Measurements from ENCODE around the gene STIM2.
A peak's percentile ranks its signal among the peaks of the same experiment; 100 is the strongest.

Gene STIM2

DNA sequence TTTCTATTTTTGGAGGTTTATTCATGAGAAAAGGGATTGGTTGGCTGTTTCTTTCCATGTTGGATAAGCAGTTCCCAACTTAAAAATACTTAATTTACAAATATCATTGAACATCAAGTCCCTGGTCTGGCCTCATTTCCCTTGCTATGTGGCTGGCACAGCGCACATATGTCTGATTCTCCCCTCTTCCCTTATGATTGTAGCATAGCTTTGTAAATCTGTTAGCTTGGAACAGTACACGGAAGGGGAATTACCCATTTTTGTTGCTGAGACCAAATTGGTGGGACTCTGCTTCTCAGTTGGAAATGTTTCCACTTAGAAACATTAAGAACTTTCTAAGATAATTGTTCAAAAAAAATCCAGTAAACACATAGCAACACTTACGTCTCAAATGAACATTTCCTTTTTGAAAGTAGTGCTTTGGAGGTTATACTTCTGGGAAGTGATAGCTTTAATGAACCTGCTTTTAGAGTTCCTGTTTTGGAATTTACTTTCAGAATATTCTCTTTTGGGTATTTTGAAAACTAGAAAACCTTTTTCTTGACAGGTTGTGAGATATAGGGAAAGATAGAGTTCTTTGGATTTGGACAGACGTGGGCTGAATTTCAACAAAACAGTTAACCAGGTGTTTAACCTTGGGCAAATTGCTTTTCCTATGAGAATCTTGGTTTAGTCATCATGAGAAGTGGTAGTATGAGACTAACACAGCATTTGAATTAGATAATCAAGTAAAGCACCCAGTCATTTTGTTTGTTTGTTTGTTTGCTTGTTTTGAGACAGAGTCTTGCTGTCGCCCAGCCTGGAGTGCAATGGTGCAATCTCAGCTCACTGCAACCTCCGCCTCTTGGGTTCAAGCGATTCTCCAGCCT, 47.3 kb downstream of the STIM2 start:
- DNase-seq (ENCODE audit: low spot score): no peak

DNA sequence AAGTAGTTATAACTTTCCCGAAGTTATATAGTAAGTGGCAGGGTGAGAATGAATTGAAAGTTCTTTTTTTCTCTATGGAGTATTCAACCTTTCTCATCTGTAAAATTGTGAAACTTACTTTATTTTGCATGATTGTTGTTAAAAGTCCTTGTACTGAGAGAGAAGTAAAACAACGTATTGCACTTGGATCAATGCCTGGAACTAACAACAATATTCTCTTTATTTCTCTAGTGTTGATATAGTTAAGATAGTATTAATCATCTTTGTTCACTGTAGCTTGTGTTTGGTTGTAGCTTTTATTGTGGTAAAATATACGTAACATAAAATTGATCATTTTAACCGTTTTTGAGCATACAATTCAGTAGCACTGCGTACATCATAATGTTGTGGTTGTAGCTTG, 48.7 kb downstream of the STIM2 start:
- no peak for DNase-seq (ENCODE audit: low spot score)

DNA sequence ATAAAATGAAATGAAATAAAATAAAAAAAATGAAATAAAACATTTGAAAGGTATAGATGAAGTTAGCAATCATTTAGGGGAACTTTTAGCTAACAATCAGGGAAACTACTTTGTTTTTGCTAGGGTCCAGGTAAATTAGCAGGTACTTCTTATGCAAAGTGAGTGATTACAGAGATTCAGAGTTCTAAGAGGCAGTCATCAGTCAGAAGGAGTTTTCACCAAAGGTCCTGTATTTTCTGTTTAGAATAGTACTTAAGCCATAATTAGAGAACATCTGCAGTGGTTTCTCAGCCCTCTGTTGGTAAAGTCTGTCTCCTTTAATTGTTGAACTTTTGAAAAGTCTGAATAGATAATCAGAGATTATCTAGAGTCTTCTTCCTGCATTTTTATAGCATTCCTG, 50.6 kb downstream of the STIM2 start:
- no peak for DNase-seq (ENCODE audit: low spot score)

DNA sequence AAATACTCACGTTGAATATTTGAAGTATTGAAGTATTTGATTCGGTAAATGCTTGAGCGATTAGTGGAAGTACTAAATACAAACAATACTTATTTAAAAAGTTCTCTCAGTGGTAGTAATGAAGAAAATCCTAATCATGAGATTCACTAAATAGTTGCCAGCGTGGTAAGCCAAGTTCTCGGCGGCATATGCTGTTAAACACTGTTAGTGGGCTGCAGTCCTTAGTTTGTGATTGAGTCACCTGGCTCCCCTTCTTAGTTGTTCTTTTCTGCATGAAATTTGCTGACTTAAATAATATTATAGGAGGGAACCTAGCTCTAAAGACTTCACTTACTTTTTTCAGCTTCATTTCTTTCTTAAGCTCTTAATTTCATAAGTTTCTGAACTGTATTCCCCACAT, 51.4 kb downstream of the STIM2 start:
- no peak for DNase-seq (ENCODE audit: low spot score)

- no peak for DNase-seq (ENCODE audit: low spot score)
Observed at GRCh38 chr4:26912810-26913209, 52.2 kb downstream of the STIM2 start.

- no peak for DNase-seq (ENCODE audit: low spot score)
Observed at GRCh38 chr4:26916195-26916594, 55.6 kb downstream of the STIM2 start.

GRCh38 chr4:26930964-26931363, 70.3 kb downstream of the STIM2 start:
- no peak for DNase-seq (ENCODE audit: low spot score)

GRCh38 chr4:26931451-26931850, 70.8 kb downstream of the STIM2 start:
- no peak for DNase-seq (ENCODE audit: low spot score)

- no peak for DNase-seq (ENCODE audit: low spot score)
Observed at GRCh38 chr4:26931966-26932365, 71.3 kb downstream of the STIM2 start.

GRCh38 chr4:26935397-26935796, 74.8 kb downstream of the STIM2 start:
- no peak for DNase-seq (ENCODE audit: low spot score)

DNA sequence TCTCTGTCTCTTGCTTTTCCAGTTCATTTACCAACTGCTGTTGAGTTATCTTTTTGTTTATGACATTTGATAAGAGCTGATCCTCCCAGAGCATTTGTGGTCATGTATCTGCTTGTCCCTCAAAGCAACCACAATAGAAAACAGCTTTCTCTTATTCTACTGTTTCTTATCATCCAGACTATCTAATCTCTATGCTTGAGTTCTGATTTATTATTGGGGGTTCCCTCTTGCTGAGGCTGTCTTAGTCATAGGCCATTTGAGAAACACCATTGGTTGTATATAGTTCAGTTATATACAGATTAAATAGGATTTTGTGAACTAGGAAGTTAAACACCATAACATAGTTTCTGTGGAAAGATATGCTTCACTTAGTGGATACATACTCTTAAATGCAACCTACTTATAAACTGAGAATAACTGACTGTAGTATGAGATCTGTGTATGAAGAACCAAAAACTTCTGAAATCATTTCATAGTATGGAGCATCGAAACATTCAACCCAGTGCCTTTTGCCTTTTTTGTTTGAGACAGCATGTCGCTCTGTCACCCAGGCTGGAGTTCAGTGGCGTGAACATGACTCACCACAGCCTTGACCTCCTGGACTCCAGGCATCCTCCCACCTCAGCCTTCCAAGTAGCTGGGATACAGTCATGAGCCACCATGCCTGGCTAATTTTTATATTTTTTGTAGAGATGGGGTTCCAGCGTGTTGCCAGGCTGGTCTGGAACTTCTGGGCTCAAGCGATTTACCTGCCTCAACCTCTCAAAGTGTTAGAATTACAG, 75.8 kb downstream of the STIM2 start:
- no peak for DNase-seq (ENCODE audit: low spot score)

DNA sequence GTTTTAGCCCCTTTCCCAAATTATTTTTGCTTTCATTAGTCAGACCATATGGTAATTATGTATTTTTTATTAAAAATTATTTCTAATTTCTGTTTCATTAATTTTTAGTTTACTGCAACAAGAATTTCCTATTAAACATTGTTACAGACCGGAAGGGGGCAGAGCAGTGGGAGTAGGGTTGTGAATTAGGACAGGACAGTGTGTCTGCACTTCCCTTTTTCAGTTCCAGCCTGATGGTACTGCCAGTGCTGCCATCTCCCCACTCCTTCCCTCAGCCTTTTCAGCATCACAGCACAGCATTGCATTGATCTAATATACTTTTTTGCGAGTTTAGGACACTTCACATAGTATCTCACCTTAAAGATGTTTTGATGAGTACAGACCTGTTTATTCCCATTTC, 76.5 kb downstream of the STIM2 start:
- peak; percentile 59 for DNase-seq (ENCODE audit: low spot score)

DNA sequence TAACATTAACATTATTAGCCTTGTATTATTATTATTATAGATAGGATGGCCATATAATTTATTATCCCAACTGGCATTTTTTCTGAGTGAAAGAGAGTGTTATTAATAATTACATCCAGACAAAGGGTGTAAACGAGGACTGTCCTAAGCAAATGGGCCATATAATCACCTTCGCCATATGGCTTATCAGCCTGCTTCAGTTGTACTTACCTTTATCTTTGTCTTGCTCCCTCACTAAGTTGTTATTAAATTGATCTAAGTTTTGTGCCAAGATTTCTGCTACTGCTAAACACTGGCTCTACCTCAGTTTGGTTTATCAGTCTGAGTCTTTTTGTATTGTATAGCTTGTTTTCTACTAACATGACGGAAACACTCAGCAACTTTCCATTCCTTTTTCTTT, 76.9 kb downstream of the STIM2 start:
- DNase-seq (ENCODE audit: low spot score): no peak

DNA sequence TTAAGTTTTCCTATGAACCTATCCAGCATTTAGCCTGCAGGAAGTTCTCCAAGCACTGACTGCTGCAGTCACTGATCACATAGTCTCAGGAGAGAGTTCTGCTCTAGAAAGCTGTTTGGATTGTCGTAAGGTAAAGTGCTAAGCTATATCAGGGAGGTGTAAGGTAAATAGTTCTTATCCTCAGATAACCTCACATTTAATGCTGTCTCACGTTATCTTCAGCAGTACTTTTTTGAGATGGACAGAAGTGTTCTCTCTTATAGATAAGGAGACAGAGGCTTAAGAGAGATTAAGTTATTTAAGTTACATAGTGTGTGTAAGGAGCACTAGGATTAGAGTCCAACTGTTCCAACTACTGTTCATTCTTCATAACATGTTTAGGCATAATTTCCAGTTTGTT, 77.9 kb downstream of the STIM2 start:
- no peak for DNase-seq (ENCODE audit: low spot score)

GRCh38 chr4:26941951-26942350, 81.3 kb downstream of the STIM2 start:
- DNase-seq (ENCODE audit: low spot score): no peak

DNA sequence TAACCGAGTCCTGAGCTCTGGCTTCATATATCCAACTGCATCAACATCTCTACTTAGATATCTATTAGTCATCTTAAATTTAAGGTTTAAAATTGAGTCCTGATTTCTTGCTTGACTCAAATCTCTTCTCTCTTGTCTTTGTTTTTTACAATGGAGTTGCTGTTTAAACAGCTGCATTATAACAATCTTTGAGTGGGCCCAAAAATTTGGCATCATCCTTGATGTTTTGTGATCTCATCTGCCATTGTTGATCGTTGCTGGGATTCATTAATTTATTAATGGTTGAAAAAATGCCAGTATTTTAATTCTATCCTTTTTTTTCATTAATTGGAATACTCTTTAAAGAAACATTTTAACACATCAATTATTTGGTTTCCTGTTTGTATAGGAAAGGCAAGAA, 82.2 kb downstream of the STIM2 start:
- no peak for DNase-seq (ENCODE audit: low spot score)

- no peak for DNase-seq (ENCODE audit: low spot score)
Observed at GRCh38 chr4:26943391-26943790, 82.8 kb downstream of the STIM2 start.

DNA sequence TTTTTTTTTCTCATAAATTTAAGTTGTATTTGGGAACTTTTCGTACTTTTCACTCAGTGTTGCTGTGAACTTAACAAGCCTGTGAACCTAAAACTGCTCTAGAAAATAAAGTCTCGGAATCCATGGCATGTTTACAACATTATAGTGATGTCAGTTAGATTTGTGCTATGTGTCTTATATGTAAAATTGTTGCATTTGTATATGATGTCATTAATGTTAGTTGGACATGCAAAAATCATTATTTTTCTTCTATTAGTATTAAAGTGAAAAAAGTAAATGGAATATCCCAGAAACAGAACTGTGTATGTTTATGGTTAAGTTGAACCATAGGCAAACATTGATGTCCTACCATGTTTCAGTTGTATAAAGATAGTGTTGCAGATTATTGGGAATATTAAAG, 85.2 kb downstream of the STIM2 start:
- no peak for DNase-seq (ENCODE audit: low spot score)

DNA sequence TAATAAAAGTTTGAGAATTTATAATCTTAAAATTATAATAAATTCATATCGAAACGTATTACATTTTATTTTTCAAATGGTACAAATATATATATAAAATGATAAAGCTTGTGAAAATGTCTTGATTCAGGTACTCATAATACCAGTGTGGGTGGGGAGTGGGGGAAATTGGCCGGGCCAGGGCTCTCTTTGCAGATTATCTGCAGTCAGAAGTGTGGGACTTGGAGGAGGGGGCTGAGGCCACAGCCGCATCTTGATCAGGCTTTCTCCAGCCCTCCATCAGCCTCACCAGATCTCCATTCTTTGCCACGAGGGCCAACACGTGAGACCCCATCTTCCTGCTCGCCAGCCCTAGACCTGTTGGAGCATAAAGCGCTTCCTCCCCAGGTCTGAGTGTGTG, 86.7 kb downstream of the STIM2 start:
- DNase-seq (ENCODE audit: low spot score): no peak

DNA sequence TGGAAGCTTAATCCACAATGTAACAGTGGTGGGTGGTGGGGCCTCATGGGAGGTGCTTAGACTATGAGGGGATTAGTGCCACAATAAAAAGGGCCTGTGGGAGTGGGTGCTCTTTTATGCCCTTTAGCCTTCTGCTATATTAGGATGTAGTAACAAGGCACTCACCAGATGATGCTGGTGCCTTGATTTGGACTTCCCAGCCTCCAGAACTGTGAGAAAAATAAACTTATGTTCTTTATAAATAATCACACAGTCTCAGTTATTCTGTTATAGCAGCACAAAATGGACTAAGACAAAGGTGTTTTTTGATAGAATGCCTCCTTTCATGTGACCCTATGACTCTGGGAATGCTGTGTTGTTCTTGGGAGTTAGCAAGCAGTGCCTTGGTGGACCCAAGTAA, 89.8 kb downstream of the STIM2 start:
- no peak for DNase-seq (ENCODE audit: low spot score)

DNA sequence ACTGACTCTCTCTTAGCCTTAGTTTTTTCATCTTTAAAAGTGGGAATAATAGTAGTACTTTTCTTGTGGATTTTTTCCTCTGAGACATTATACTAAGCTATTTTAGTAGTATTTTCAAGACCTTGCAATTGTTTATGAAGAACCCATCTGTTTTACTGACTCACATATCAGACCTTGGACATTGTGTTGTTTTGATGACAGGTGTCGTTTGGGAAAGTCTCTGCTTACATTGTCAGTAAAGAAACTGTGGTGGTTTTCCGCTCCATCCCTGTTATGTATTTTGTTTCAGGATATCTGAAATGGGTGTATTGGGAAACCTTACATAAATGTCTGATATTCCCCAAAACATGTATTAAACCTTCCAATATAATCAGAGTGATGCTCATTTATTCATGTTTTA, 92.2 kb downstream of the STIM2 start:
- no peak for DNase-seq (ENCODE audit: low spot score)

DNA sequence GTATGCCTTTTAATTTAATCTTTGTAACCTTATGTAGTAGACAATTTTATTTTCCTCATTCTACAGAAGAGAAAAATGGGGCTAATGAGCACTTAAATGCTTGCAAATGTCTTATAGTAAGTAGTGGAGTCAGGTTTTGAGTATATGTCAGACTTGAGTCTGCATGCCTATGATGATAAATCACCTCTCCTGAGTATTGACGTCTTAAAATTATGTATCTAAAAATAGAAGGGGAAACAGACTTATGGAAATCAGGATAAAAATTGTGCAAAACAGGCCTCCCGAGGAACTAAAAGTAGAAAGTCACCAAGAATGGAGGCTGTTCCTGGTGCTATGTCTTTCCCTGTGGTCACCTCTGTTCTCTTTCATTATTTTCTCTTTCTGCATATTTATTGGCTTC, 92.7 kb downstream of the STIM2 start:
- no peak for DNase-seq (ENCODE audit: low spot score)

DNA sequence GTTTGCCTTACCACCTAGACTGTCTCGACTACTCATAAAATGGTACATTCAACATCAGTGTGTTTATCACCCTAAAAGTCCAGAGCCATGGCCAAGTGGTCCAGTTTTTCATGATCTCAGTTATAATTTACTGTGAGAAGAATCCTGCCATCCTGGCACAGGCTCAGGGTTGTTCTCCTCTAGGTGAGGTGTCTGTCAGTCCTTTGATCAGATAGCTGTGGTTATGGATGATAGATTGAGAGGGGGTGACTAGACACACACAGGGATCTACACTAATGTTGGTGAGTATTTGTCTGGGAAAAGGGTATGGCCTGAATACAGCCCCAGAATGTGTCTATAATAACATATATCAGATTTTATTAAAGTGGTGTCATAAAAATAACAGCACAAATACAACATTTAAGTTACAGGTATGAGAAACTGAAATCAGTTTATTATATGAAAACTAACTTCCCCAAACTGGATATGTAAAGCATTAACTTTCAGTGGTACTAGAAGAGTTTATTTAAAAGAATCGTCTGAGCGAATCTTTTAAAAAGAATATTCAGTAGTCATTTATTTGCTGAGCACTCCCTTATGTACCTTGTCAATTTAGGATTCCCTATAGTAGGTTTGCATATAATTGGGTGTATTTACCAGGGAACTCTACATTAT, 93.3 kb downstream of the STIM2 start:
- DNase-seq (ENCODE audit: low spot score): no peak
